HG02981 (cell line): ENCODE measurements around the gene ALKBH2.

Source experiments
- ATAC-seq: cut with Tn5 transposase; IDR thresholded peaks from one replicate; pipeline ENCODE4 v1.9.1; 2021; ENCODE audit warnings: mild to moderate bottlenecking, moderate library complexity; ENCODE audit not compliant: unreplicated experiment

Gene ALKBH2

GRCh38 chr12:109093022-109093918 lies at the start of gene ALKBH2:
Gene ALKBH2 (minus strand): TSS chr12:109093472. CDS start chr12:109092786, 686 bp downstream.
- peak; percentile 62 for ATAC-seq

GRCh38 chr12:109140560-109140959 lies 47.3 kb upstream of the ALKBH2 start:
- no peak for ATAC-seq

- no peak for ATAC-seq
Observed at GRCh38 chr12:109139791-109140190, 46.5 kb upstream of the ALKBH2 start.

GRCh38 chr12:109139360-109139759 lies 46.1 kb upstream of the ALKBH2 start:
- no peak for ATAC-seq

GRCh38 chr12:109137055-109137454 lies 43.8 kb upstream of the ALKBH2 start:
- ATAC-seq, result no peak

- ATAC-seq, result no peak
Observed at GRCh38 chr12:109134186-109134917, 41.1 kb upstream of the ALKBH2 start.

- ATAC-seq, result no peak
Observed at GRCh38 chr12:109131154-109132050, 38.1 kb upstream of the ALKBH2 start.

- ATAC-seq, result no peak
Observed at GRCh38 chr12:109130297-109131153, 37.3 kb upstream of the ALKBH2 start.

GRCh38 chr12:109127533-109128242 lies 34.4 kb upstream of the ALKBH2 start:
- ATAC-seq, result no peak

GRCh38 chr12:109126784-109127183 lies 33.5 kb upstream of the ALKBH2 start:
- ATAC-seq, result no peak

- no peak for ATAC-seq
Observed at GRCh38 chr12:109125791-109126190, 32.5 kb upstream of the ALKBH2 start.

GRCh38 chr12:109124878-109125648 lies 31.8 kb upstream of the ALKBH2 start:
- ATAC-seq, result no peak

GRCh38 chr12:109121346-109121880 lies 28.1 kb upstream of the ALKBH2 start:
- ATAC-seq, result no peak

GRCh38 chr12:109120557-109120956 lies 27.3 kb upstream of the ALKBH2 start:
- ATAC-seq, result no peak

- no peak for ATAC-seq
Observed at GRCh38 chr12:109120095-109120494, 26.8 kb upstream of the ALKBH2 start.

- no peak for ATAC-seq
Observed at GRCh38 chr12:109116611-109116949, 23.3 kb upstream of the ALKBH2 start.

- ATAC-seq, result no peak
Observed at GRCh38 chr12:109115758-109116610, 22.7 kb upstream of the ALKBH2 start, which contains the start of gene ACACB. Gene ACACB (plus strand): TSS chr12:109116587. CDS start chr12:109139406, 22,819 bp downstream.

- ATAC-seq, result no peak
Observed at GRCh38 chr12:109115404-109115757, 22.1 kb upstream of the ALKBH2 start.
